Neural progenitor cell (in vitro differentiated cells): ENCODE data around the gene PDE11A. TPM values are rescaled to one million over a fixed set of nuclear protein-coding genes. Genes with fewer than 3 reads are reported as not detected.

Source experiments
- DNase-seq: peaks from one replicate; pipeline ENCODE4 v3.0.0-alpha.2; 2016; ENCODE audit warnings: low spot score
- H2AFZ ChIP-seq: fragments of 200-600 bp; sonication (generic); replicated peaks from 2 replicates; pipeline ENCODE4 v1.6.1; 2016; ENCODE audit warnings: antibody characterized with exemption
- H3F3A ChIP-seq: fragments of 200-600 bp; sonication (generic); 2 replicates; pipeline ENCODE4 v1.6.1; 2016; ENCODE audit warnings: antibody characterized with exemption, low read depth
- H3K27ac ChIP-seq: fragments of 200-600 bp; sonication (generic); 2 replicates; pipeline ENCODE4 v1.5.1; 2016; ENCODE audit warnings: mild to moderate bottlenecking
- H3K27me3 ChIP-seq: fragments of 200-600 bp; sonication (generic); 2 replicates; pipeline ENCODE4 v1.6.1; 2016; ENCODE audit warnings: mild to moderate bottlenecking, moderate library complexity
- H3K36me3 ChIP-seq: fragments of 200-600 bp; sonication (generic); 2 replicates; pipeline ENCODE4 v1.5.1; 2016
- H3K4me1 ChIP-seq: fragments of 200-600 bp; sonication (generic); 2 replicates; pipeline ENCODE4 v1.6.1; 2016; ENCODE audit warnings: mixed run types
- H3K4me2 ChIP-seq: fragments of 200-600 bp; sonication (generic); 2 replicates; pipeline ENCODE4 v1.6.1; 2016
- H3K4me3 ChIP-seq: fragments of 200-600 bp; sonication (generic); 2 replicates; pipeline ENCODE4 v1.5.1; 2016
- H3K79me2 ChIP-seq: fragments of 200-600 bp; sonication (generic); 2 replicates; pipeline ENCODE4 v1.6.1; 2016; ENCODE audit warnings: low read depth
- H3K9ac ChIP-seq: fragments of 200-600 bp; sonication (generic); 2 replicates; pipeline ENCODE4 v1.6.1; 2016
- H3K9me3 ChIP-seq: fragments of 200-600 bp; sonication (generic); 2 replicates; pipeline ENCODE4 v1.5.1; 2016; ENCODE audit warnings: low read depth
- H4K20me1 ChIP-seq: fragments of 200-600 bp; sonication (generic); 2 replicates; pipeline ENCODE4 v1.6.1; 2016; ENCODE audit warnings: low read depth
- H3K27ac Mint-ChIP-seq: 3 replicates; pipeline ENCODE4 v1.8.0; 2021; ENCODE audit warnings: mixed read lengths
- H3K27me3 Mint-ChIP-seq: 2 replicates; pipeline ENCODE4 v1.8.0; 2022; ENCODE audit warnings: low read depth, mild to moderate bottlenecking, inconsistent platforms, moderate library complexity, mixed read lengths; ENCODE audit not compliant: insufficient read depth
- H3K36me3 Mint-ChIP-seq: 3 replicates; pipeline ENCODE4 v1.8.0; 2021; ENCODE audit warnings: mixed read lengths
- H3K4me1 Mint-ChIP-seq: 3 replicates; pipeline ENCODE4 v1.8.0; 2021; ENCODE audit warnings: mixed read lengths
- H3K4me3 Mint-ChIP-seq: 3 replicates; pipeline ENCODE4 v1.8.0; 2021; ENCODE audit warnings: mild to moderate bottlenecking, moderate library complexity, mixed read lengths
- H3K9me3 Mint-ChIP-seq: 3 replicates; pipeline ENCODE4 v1.8.0; 2020; ENCODE audit warnings: mixed read lengths
- EZH2 ChIP-seq: fragments of 200-600 bp; sonication (generic); IDR thresholded peaks from 2 replicates; pipeline ENCODE4 v1.6.1; 2017; ENCODE audit warnings: antibody characterized with exemption, mild to moderate bottlenecking, moderate library complexity
- EZH2phosphoT487 ChIP-seq: fragments of 200-600 bp; sonication (generic); IDR thresholded peaks from 2 replicates; pipeline ENCODE4 v1.6.1; 2017; ENCODE audit warnings: antibody characterized with exemption
- total RNA-seq: library from RNA; depleted of rRNA; stranded (reverse); fragments of >200 nt; gene quantifications from 2 replicates; pipeline ENCODE4 v1.2.3, GENCODE V29; 2015; ENCODE audit warnings: low replicate concordance
- TF ChIP-seq, protein P1 (sequence below): fragments of 200-600 bp; sonication (generic); IDR thresholded peaks from 2 replicates; pipeline ENCODE4 v1.5.1; 2017; ENCODE audit warnings: antibody characterized with exemption, mild to moderate bottlenecking

Gene PDE11A
- total RNA-seq, 1 donor from 2014 or later: 0.13 TPM

DNA sequence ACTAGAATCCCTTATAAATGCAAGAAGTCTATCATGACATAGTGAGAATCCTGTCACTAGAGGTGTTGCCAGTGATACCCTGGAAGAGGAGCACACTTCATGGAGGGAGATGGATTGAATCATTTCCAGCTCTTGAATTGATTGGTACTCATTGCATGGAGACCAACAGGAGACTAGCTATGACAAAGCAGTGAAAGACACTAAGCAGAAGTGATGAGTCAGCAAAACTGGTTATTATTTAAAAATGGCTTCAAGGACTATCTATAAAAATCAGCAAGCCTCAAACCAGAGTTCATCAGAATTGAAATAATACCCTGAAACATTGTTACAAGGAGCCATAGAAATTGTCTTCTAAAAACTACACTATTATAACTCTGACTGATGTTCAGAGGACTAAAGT lies 200.3 kb downstream of the PDE11A start:
- Histone ChIP-seq H4K20me1 (no peaks in the 10 kb centered on the region), H3K27me3 (peaks cover 6% of the 10 kb centered on the region), H3K4me1 (no peaks in the 10 kb centered on the region), H3K4me3 (no peak overlapping the region), H2AFZ (no peak overlapping the region), H3K79me2 (no peaks in the 10 kb centered on the region), H3K36me3 (no peaks in the 10 kb centered on the region), H3F3A (no peaks in the 10 kb centered on the region), H3K27ac (no peak overlapping the region), H3K9me3 (no peaks in the 10 kb centered on the region), H3K4me2 (no peak overlapping the region), H3K9ac (no peak overlapping the region)
- Mint-ChIP-seq H3K36me3 (no peaks in the 10 kb centered on the region), H3K27ac (no peak overlapping the region), H3K9me3 (no peaks in the 10 kb centered on the region), H3K27me3 (peaks cover 5% of the 10 kb centered on the region), H3K4me3 (no peak overlapping the region), H3K4me1 (peaks cover 3% of the 10 kb centered on the region)
- TF ChIP-seq, protein P1, sequence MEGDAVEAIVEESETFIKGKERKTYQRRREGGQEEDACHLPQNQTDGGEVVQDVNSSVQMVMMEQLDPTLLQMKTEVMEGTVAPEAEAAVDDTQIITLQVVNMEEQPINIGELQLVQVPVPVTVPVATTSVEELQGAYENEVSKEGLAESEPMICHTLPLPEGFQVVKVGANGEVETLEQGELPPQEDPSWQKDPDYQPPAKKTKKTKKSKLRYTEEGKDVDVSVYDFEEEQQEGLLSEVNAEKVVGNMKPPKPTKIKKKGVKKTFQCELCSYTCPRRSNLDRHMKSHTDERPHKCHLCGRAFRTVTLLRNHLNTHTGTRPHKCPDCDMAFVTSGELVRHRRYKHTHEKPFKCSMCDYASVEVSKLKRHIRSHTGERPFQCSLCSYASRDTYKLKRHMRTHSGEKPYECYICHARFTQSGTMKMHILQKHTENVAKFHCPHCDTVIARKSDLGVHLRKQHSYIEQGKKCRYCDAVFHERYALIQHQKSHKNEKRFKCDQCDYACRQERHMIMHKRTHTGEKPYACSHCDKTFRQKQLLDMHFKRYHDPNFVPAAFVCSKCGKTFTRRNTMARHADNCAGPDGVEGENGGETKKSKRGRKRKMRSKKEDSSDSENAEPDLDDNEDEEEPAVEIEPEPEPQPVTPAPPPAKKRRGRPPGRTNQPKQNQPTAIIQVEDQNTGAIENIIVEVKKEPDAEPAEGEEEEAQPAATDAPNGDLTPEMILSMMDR: no peak
- TF ChIP-seq EZH2 (no peak), EZH2phosphoT487 (no peak)
- DNase-seq: no peak

GRCh38 chr2:177869912-177870311 lies 202.7 kb downstream of the PDE11A start:
- no peaks in the 10 kb centered on the region for H3F3A ChIP-seq
- TF ChIP-seq, protein P1: no peak
- TF ChIP-seq EZH2phosphoT487: no peak
- no peak for TF ChIP-seq EZH2
- H3K4me2 ChIP-seq: no peak overlapping the region
- DNase-seq: no peak
- no peaks in the 10 kb centered on the region for H3K36me3 ChIP-seq
- no peak overlapping the region for H3K4me3 ChIP-seq
- no peak overlapping the region for H3K9ac ChIP-seq
- no peaks in the 10 kb centered on the region for H4K20me1 ChIP-seq
- no peaks in the 10 kb centered on the region for H3K4me1 ChIP-seq
- peaks cover 3% of the 10 kb centered on the region for H3K4me1 Mint-ChIP-seq
- H3K27me3 Mint-ChIP-seq: peaks cover 5% of the 10 kb centered on the region
- no peak overlapping the region for H3K27ac Mint-ChIP-seq
- no peaks in the 10 kb centered on the region for H3K36me3 Mint-ChIP-seq
- no peaks in the 10 kb centered on the region for H3K9me3 ChIP-seq
- no peak overlapping the region for H2AFZ ChIP-seq
- H3K9me3 Mint-ChIP-seq: no peaks in the 10 kb centered on the region
- no peak overlapping the region for H3K4me3 Mint-ChIP-seq
- H3K27me3 ChIP-seq: peaks cover 6% of the 10 kb centered on the region
- no peak overlapping the region for H3K27ac ChIP-seq
- H3K79me2 ChIP-seq: no peaks in the 10 kb centered on the region

DNA sequence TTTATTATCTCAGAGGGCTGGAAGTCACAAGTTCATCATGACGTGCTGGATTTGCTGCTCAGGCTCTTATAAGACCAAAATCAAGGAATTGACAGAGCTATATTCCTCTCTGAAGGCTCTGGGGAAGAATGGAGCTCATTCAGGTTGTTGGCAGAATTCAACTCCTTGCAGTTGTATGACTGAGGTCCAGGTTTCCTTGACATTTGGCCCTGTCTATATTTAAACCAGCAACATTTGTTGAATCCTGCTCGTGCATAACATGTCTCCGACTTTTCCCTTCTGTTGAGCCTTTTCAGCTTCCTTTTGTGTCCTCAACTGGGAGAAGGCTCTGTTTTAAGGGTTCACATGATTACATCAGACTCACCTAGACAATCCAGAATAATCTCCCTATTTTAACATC lies 203.4 kb downstream of the PDE11A start:
- Mint-ChIP-seq H3K27me3 (peaks cover 5% of the 10 kb centered on the region), H3K36me3 (no peaks in the 10 kb centered on the region), H3K4me3 (no peak overlapping the region), H3K9me3 (no peaks in the 10 kb centered on the region), H3K4me1 (peaks cover 3% of the 10 kb centered on the region), H3K27ac (no peak overlapping the region)
- Histone ChIP-seq H3K4me3 (no peak overlapping the region), H2AFZ (no peak overlapping the region), H3K79me2 (no peaks in the 10 kb centered on the region), H3K27ac (no peak overlapping the region), H3K9me3 (no peaks in the 10 kb centered on the region), H3K4me1 (no peaks in the 10 kb centered on the region), H3F3A (no peaks in the 10 kb centered on the region), H4K20me1 (no peaks in the 10 kb centered on the region), H3K36me3 (no peaks in the 10 kb centered on the region), H3K27me3 (peaks cover 6% of the 10 kb centered on the region), H3K9ac (no peak overlapping the region), H3K4me2 (no peak overlapping the region)
- TF ChIP-seq, protein P1: no peak
- TF ChIP-seq EZH2 (no peak), EZH2phosphoT487 (no peak)
- DNase-seq: no peak
